ENCODE data around the gene TBC1D7.

- TF ChIP-seq CTCF (IDR thresholded peaks at IDR 0.05) (no peak), EZH2 (IDR thresholded peaks at IDR 0.05; ENCODE audit: borderline replicate concordance, insufficient read depth, low read depth, low read length, poor library complexity, severe bottlenecking) (no peak)
These were observed 30.9 kb downstream of the TBC1D7 start for GRCh38 chr6:13297391-13297790.

Measured in B cell (primary cell).